Femur (tissue), 1 donor: ENCODE measurements around the gene TMEM220.
"Not testable (repeated sequence)": the region's sequence is repeated elsewhere in the genome, so short reads cannot be mapped to it uniquely, and the experiment has no call there.

Source experiments
- DNase-seq: peaks from one replicate; pipeline ENCODE4 v3.0.0-alpha.2; 2017

The TMEM220 gene

DNA sequence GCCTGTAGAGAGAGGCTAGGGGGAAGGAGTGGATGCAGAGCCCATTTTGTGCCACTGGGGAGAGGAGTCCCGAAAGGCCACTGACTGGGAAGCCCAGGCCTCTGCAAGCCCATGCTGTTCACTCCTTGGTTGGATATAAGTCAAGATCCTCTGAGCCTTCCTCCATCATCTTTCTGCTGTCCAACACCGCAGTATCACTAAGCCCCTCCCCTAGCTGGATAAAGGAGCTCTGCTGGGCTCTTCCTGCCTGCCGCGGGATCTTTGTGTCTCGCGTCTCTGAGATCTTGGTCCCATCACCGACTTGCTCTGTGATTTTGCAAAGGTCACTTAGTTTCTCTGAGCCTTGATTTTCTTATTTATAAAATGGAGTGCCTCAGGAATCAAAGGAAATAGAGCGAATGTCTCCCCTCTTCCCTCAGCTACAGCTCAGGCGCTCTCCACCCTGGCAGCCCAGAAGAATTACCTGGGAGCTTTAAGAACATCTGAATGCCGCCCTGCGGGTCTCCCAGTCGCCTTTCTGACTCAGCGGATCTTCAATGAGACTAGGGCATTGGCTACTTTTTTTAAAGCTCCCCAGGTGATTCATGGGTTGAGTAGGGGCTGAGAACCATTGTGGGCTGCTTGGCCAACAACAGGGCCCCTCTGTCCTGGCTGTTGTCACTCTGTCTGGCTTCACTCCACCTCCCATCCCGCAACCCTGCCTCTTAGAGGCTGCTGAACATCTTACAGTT is 25.2 kb upstream of the TMEM220 start:
- DNase-seq: no peak

- DNase-seq: no peak
Observed at GRCh38 chr17:10754109-10754508, 24.3 kb upstream of the TMEM220 start.

DNA sequence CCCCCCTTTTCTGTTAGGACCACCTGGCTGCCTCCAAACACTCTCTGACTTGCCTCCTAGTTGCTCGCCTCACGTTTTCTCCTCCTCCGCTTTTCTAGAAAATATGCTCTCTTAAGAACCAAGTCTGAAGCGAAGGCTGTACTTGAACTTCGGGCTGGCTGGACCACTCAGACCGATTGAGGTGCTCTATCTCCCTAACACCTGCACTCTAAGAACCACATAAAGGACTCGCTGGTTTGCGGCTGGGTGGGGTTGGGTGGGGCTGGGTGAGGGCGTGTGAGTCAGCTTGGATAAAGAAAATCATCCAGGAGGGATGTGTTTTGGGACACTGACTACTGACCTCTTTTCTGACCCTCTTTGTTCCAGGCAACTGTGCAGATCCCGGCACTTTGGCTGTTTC is 22.9 kb upstream of the TMEM220 start:
- no peak for DNase-seq

DNA sequence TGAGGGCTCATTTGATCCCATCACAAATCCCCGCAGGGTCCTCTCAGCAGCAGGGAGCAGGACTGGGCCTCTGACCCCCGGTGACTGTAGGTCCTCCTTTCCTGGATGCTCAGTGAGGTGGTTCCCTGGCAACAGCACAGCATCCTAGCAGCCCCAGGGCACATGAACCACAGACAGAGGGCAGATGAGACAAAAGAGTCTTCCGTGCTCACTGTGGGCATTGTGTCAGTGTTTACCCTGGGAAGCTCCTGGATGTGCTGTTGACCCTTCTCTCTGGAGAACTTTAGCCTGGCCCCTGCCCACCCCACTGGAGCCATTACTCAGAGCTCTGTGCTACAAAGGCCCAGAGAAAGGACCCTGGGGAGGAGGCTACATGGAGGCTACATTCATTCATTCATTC is 21.7 kb upstream of the TMEM220 start:
- no peak for DNase-seq

DNA sequence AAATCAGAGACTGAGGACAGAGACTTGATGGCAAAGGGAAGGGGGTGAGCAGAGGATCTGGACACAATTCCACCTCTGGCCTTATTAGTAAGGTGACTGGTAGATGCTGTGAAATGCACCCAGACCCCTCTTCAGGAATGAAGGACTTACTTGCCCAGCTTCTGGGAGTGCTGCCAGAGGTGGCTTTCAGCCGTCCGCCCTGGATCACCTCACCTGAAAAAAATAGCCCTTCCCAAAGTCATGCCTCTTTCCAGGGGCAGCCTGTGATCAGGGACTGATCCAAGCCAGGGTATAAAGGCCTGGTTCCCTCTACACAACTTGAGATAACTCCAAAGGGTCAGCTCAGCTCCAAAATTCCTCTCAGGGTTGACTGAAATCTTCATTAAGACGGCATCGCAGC is 20.4 kb upstream of the TMEM220 start:
- DNase-seq: no peak

DNA sequence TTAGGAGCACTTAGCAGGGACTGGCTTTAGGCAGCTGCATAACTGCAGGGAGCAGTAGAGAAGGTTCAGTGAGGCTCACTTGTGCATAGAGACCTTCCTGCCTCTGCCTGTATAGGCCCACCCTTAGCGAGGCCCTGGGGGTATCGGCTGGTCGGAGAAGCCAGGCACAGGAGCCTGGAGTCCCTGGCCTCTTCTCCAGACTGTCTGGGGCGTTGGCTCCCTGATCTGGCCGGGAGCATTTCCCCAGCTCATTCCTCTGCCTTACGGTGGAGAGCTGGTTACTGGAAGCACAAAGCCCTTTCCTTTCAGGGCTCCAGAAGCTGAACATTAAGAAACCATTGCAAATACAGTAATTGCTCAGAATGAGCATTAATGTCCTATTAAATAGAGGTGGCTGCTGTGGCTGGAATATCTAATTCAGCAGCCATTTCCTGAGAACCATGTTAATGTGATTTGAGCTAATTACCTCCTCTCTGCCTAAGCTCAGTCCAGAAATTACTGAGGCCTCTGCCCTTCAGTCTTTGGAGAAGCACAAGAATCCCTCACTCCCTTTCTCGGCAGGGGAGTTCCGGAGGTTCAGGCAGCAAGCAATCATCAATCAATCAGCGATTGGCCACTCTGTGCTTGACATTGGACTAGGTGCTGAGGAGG is 18.8 kb upstream of the TMEM220 start:
- no peak for DNase-seq

GRCh38 chr17:10745231-10745630 is 15.4 kb upstream of the TMEM220 start:
- no peak for DNase-seq

GRCh38 chr17:10744501-10745000 is 14.7 kb upstream of the TMEM220 start:
- no peak for DNase-seq

- DNase-seq: no peak
Observed at GRCh38 chr17:10743316-10744009, 13.6 kb upstream of the TMEM220 start.

- DNase-seq: no peak
Observed at GRCh38 chr17:10742431-10742830, 12.6 kb upstream of the TMEM220 start.

DNA sequence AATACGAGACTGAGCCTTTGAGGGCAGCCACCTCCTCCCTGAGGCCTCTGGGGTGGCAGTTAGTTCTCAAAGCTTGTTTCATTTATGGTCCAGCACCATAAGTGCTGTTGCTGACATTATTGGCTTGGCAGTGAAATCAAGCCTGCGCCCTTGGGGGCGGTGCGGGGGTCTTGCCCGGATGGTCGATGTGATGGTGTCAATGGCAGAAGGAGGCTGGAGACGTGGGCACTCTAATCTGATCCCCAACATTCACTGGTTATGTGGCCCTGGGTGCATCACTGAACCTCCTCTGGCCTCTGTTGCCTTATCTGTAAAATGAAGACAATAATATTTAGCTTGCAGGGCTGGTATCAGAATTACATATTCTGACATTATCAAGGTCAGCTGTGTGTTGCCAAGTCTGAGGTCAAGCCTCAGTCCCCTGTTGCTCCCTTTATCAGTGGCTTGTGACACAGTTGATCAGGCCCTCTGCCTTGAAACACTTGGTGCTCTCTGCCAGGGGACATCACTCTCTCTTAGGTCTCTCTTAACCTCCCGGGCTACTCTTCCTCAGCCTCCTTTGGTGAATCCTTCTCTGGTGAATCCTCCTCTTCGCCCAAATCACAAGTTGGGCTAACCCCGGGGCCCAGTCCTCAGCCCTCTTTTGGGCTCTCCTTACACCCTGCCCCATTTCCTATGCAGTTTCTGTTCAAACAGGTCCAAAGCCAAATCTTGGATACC is 11.8 kb upstream of the TMEM220 start:
- DNase-seq: no peak

GRCh38 chr17:10739386-10739785 is 9.6 kb upstream of the TMEM220 start:
- DNase-seq: no peak

DNA sequence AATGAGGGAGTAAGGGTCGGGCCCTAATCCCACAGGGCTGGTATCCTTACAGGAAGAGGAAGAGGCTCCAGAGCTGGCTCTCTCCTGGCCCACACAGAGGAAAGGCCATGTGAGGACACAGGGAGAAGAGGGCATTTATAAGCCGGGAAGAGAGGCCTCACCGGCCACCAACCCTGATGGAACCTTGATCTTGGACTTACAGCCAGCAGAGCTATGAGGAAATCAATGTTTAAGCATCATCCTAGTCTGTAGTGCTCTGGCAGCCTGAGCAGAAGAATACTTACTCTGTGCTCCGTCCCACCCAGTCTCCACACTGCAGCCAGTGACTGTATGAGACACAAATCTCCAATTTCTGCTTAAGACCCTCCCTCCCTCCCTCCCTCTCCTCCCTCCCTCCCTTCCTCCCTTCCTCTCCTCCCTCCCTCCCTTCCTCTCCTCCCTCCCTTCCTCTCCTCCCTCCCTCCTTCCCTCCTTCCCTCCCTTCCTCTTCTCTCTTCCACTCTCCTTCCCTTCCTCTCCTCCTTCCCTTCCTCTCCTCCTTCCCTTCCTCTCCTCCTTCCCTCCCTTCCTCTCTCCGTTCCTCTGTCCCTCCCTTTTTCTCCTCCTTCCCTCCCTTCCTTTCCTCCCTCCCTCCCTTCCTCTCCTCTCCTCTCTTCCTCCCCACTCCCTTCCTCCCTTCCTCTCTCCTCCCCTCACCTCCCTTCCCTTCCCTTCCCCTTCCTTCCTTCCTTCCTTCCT is 8.9 kb upstream of the TMEM220 start:
- DNase-seq: peak; percentile 58

DNA sequence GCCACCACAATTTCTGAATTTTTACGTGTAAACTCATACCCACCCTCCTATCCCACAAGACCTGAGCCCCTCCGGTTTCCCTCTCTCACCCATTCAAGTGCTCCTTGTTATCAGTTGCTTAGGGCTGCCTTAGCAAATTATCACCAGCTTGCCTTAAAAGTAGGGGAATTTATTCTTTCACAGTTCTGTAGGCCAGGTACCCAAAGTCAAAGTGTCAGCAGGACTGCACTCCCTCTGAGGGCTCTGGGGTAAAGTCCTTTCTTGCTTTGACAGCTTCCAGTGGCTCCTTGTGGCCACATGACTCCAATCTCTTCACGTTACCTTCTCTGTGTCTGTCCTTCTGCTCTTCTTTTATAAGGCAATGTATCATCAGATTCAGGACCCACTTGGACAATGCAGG is 7.9 kb upstream of the TMEM220 start:
- no peak for DNase-seq

DNA sequence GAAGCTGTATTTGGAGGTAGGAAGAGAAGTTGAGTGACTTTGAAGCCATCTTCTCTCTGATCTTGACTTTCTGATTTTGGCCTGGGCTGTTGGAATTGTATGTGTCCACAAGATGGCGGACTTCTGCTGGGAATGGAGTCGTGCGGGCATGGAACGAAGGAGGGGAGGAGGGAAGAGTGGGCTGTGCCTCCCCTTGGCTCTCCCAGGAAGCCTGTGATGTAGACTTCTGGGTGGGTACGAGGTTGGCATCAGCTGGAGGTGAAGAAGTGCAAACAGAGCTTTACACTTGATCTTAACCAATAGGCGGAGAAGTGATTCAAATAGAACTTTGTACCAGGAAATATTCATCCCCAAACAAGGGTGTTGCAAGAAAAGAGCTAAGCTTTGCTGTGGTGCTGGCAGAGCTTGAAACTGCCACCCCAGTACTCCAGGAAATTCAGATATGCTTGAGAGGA is 7.4 kb upstream of the TMEM220 start:
- peak; percentile 77 for DNase-seq

DNA sequence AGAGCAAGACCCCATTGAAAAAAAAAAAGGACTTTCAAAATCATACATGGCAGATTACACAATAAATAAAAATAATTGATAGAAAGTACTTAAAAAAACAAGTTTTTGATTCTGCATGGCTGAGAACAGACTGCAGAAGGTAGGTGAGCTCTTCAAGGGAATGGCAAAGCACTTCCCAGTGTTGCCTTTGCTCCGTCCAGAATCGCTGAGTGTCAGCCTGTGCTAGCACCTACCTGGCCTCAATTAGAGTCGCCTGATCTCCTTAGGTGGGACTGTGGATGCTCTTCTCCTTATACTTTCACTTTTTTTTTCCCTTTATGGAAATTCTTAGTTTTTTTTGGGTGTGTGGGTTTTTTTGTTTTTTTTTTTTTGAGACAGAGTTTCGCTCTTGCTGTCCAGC is 6.0 kb upstream of the TMEM220 start:
- DNase-seq: no peak

DNA sequence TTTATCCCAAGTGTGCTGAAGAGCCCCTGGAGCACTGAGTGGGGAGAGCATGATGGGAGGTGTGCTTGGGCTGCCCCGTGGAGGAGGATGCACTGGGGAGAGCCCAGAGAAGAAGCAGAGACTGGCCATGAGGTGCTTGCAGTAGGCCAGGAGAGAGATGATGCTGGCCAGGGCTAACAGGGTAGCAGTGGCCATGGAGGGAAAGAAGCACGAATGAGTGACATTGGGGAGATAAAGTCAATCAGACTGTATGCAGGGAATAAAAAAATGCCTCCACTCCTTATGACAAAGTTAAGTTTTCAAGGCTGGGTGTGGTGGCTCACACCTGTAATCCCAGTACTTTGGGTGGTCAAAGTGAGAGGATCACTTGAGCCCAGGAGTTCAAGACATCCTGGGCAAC is 5.4 kb upstream of the TMEM220 start:
- DNase-seq: no peak

GRCh38 chr17:10733666-10734065 is 3.8 kb upstream of the TMEM220 start:
- no peak for DNase-seq

- not testable (repeated sequence) for DNase-seq
Observed at GRCh38 chr17:10732121-10732520, 2.3 kb upstream of the TMEM220 start.

GRCh38 chr17:10731408-10731879 is 1.6 kb upstream of the TMEM220 start:
- DNase-seq: no peak

DNA sequence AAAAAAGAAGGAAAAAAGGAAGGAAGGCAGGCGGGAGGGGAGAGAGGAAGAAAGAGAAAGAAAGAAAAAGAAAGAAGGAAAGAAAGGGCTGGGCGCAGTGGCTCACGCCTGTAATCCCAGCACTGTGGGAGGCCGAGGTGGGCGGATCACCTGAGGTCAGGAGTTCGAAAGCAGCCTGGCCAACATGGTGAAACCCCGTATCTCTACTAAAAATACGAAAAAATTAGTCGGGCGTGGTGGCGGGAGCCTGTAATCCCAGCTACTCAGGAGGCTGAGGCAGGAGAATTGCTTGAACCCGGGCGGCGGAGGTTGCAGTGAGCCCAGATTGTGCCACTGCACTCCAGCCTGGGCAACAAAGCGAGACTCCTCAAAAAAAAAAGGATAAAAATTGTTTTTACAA is 424 bp upstream of the TMEM220 start:
- not testable (repeated sequence) for DNase-seq

DNA sequence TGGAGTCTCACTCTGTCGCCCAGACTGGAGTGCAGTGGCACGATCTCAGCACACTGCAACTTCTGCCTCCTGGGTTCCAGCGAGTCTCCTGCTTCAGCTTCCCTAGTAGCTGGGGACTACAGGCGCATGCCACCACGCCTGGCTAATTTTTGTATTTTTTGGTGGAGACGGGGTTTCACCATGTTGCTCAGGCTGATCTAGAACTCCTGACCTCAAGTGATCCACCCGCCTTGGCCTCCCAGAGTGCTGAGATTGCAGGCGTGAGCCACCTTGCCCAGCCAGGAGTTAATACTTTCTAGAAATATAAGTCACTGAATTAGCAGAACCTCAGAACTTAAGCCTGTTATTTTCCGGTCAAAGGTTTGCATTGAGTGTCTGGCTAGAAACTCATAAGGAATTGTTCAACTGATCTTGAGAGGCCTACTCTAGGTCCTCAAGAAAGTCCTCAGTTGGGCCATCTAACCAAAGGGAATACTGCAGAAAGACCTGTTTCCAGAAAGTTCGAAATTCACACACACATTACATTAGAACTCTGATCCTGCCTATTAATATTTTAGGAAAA is 1.4 kb downstream of the TMEM220 start:
- no peak for DNase-seq
